Heart left ventricle (tissue), 16 donors: ENCODE data around the gene JPH3. TPM values are rescaled to one million over a fixed set of nuclear protein-coding genes. Genes with fewer than 3 reads are reported as not detected.

ENCODE experiments used
- ATAC-seq, 4 donors: fragments of 200-7000 bp; cut with Tn5 transposase; one replicate each; pipeline ENCODE4 v1.9.1; 2020 to 2022; ENCODE audit warnings: moderate library complexity in 4 of 4, mild to moderate bottlenecking in 3 of 4, moderate number of reproducible peaks in 1 of 4
- DNase-seq, 5 donors: peaks; one replicate each; pipeline ENCODE4 v3.0.0-alpha.2; 2020
- H3K27ac ChIP-seq, 12 donors: fragments of 200-600 bp; sonication (generic) in 4 of 12; one replicate each; pipeline versions ENCODE4 v1.5.0 to v1.8.0; 2016 to 2022; ENCODE audit warnings: mild to moderate bottlenecking in 2 of 12
- H3K27me3 ChIP-seq, 9 donors: fragments of 200-600 bp; sonication (generic) in 2 of 9; one replicate each; pipeline versions ENCODE4 v1.5.1 to v1.8.0; 2016 to 2022; ENCODE audit warnings: mild to moderate bottlenecking in 3 of 9
- H3K36me3 ChIP-seq, 9 donors: fragments of 200-600 bp; sonication (generic) in 2 of 9; one replicate each; pipeline versions ENCODE4 v1.5.0 to v1.8.0; 2018 to 2022; ENCODE audit warnings: mild to moderate bottlenecking in 2 of 9
- H3K4me1 ChIP-seq, 12 donors: fragments of 200-600 bp; sonication (generic) in 4 of 12; one replicate each; pipeline versions ENCODE4 v1.5.0 to v1.8.0; 2016 to 2022; ENCODE audit warnings: mild to moderate bottlenecking in 3 of 12
- H3K4me3 ChIP-seq, 12 donors: fragments of 200-600 bp; sonication (generic) in 4 of 12; one replicate each; pipeline versions ENCODE4 v1.5.0 to v1.8.0; 2017 to 2022; ENCODE audit warnings: mild to moderate bottlenecking in 9 of 12, moderate library complexity in 4 of 12
- H3K9me3 ChIP-seq, 12 donors: fragments of 200-600 bp; sonication (generic) in 4 of 12; one replicate each; pipeline versions ENCODE4 v1.5.0 to v1.8.0; 2016 to 2022; ENCODE audit warnings: mild to moderate bottlenecking in 1 of 12
- POLR2A ChIP-seq, 2 donors: fragments of 450-650 bp; IDR thresholded peaks; one replicate each; pipeline ENCODE4 v1.6.1; 2017; ENCODE audit warnings: antibody characterized with exemption in 2 of 2, mild to moderate bottlenecking in 2 of 2, moderate library complexity in 2 of 2
- WGBS, 4 donors: extraction: QIAGEN DNeasy Blood & Tissue Kit in 2 of 4; methylation state at CpG; one replicate each; pipeline versions ENCODE4 v1.1.5 to v1.1.7; 2013 to 2018; 5-methylcytosine and 5-hydroxymethylcytosine counted together
- intact Hi-C, 10 donors: fragments of 100-400 bp; cut with DNase I; formaldehyde crosslinking; loops; one replicate each; pipeline versions ENCODE4 v1.11.1 to v1.14.2; 2022
- polyA plus RNA-seq, 2 donors: library from polyadenylated mRNA; stranded (reverse); fragments of 200-250 nt; gene quantifications; one replicate each; pipeline ENCODE4 v1.2.3, GENCODE V29; 2013
- total RNA-seq, 9 donors: library from RNA; depleted of rRNA in 2 of 9; stranded (reverse); fragments of >200 nt in 2 of 9; fragmentation: NEBNext Ultra II Directional in 3 of 9; extraction: Animal tissue kit (Norgen Biotek cat#: 25700) in 3 of 9; gene quantifications; one replicate each; pipeline versions ENCODE4 v1.1.0 to v1.2.4, GENCODE V29; 2016 to 2023
- TF ChIP-seq, protein P1 (sequence below), 12 donors: fragments of 200-600 bp; sonication (generic) in 4 of 12; IDR thresholded peaks; one replicate each; pipeline versions ENCODE4 v1.5.0 to v1.8.0; 2018 to 2022; ENCODE audit warnings: antibody characterized with exemption in 12 of 12, mild to moderate bottlenecking in 5 of 12
- donor health status: ischemic (EF 13 %, LVEDD 7.1; RV severe dilation, severe dysfunction).
- donor health status: healthy with polysubstance abuse.
- donor health status: DM: no; HTN: yes; CAD: no.
- donor health status: DM: no; HTN: no; CAD: no.
- donor health status: ischemic (EF 25% LVEDD 6.9; RV normal size, moderate dysfunction).
- donor health status: ischemic (EF 25% LVEDD 5.7; RV mildly dilated, moderate dysfunction).
- donor health status: healthy.
- donor health status: DM: yes; HTN: yes; CAD: no.
- donor health status: ischemic (EF 35%, LVEDD 5.7; RV mildly dilated, moderate dysfunction).
- donor health status: nonischemic (EF 11% LVEDD 7.7; RV severe dilation, severe dysfunction).
- donor health status: DM: yes; HTN: yes; CAD: no.
- donor health status: PGD.
- donor health status: ischemic (EF 29% LVEDD 5.4; RV normal size, mild dysfunction).
- donor health status: nonischemic (EF 23%, LVEDD 6.1; RV moderate dilation, normal function).

JPH3 gene
- total and polyA plus RNA-seq, 11 donors = 0.03 to 0.58 (median 0.21) TPM; not detected in 7

- no peak overlapping the region for H3K4me3 ChIP-seq
- no peak for DNase-seq
- TF ChIP-seq POLR2A (IDR thresholded peaks at IDR 0.05) = no peak
- TF ChIP-seq, protein P1, sequence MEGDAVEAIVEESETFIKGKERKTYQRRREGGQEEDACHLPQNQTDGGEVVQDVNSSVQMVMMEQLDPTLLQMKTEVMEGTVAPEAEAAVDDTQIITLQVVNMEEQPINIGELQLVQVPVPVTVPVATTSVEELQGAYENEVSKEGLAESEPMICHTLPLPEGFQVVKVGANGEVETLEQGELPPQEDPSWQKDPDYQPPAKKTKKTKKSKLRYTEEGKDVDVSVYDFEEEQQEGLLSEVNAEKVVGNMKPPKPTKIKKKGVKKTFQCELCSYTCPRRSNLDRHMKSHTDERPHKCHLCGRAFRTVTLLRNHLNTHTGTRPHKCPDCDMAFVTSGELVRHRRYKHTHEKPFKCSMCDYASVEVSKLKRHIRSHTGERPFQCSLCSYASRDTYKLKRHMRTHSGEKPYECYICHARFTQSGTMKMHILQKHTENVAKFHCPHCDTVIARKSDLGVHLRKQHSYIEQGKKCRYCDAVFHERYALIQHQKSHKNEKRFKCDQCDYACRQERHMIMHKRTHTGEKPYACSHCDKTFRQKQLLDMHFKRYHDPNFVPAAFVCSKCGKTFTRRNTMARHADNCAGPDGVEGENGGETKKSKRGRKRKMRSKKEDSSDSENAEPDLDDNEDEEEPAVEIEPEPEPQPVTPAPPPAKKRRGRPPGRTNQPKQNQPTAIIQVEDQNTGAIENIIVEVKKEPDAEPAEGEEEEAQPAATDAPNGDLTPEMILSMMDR (IDR thresholded peaks at IDR 0.05) = no peak
- H3K4me1 ChIP-seq = peaks cover 0 to 11% (median 0%) of the 10 kb centered on the region in 12 donors
- H3K36me3 ChIP-seq = no peaks in the 10 kb centered on the region
- 85 to 94% (median 91%) methylated on average over 14 to 46 of the region's 46 CpGs for WGBS, 4 donors
- intact Hi-C loops = no loop called here
- H3K9me3 ChIP-seq = no peaks in the 10 kb centered on the region
- H3K27ac ChIP-seq = no peak overlapping the region
- no peak for ATAC-seq
- peaks cover 0 to 41% (median 5%) of the 10 kb centered on the region in 9 donors for H3K27me3 ChIP-seq
Observed at GRCh38 chr16:87689956-87690465, 87.7 kb downstream of the JPH3 start.

DNA sequence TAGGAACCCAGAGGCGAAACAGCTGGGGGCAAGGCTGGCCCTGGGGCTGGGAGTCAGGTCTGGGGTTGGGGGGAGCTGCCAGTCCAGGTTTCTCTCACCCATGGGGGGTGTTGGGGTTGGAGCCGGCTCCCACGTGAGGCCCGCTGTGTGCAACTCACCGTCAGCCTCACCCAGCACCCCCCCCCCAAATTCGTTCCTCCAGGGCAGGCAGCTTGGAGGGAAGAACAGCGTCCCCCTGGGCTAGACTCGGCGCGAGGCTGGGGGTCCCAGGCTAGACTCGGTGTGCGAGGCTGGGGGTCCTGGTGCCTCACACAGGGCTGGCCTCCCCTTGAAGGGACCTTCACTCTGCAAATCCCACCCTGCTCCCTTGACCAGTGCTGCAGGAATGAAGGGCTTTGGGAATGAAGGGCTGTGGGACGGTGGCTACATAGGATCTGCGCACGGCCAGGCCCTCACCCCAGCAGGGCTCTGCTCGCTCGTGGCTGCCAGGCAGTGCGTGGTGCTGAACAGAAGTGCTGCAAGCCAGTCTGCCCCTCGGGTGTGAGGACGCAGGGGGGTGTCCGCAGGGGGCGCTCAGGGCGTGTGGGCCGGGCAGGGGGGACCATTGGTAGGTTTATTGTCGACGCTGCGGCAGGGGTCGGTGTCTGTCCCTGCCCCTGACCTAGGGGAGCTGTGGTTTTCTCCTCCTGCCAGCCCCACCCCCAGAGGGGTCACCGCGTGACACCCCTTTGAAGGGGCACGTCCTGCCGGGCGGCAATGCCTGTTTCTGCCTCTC is 88.8 kb downstream of the JPH3 start:
- H3K4me1 ChIP-seq = peaks cover 0 to 11% (median 0%) of the 10 kb centered on the region in 12 donors

DNA sequence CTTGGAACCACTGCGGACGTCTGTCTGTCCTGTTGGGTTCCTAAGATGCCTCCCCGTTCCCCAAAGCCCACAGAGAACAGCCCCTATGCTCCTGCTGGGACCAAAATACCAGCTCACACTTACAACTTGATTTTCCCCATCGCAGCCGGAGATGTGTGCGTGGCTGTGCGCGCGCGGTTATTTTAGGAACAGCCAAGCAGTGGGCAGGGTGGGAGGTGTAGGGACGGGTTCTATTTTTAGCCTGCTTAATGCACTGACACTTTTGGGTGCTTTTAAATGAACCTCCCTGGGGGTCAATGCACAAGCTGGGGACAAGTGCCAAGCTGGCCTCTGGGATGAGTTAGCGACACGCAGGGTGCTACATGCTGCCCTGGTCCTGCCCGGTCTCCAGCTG is 89.4 kb downstream of the JPH3 start:
- Histone ChIP-seq H3K27me3 (peaks cover 0 to 35% (median 0%) of the 10 kb centered on the region in 9 donors), H3K27ac (no peak overlapping the region), H3K4me1 (peaks cover 0 to 11% (median 0%) of the 10 kb centered on the region in 12 donors), H3K36me3 (peaks cover 0 to 10% (median 0%) of the 10 kb centered on the region in 9 donors), H3K9me3 (no peaks in the 10 kb centered on the region), H3K4me3 (no peak overlapping the region)
- intact Hi-C loops = no loop called here
- DNase-seq = no peak
- 31 to 45% (median 37%) methylated on average over 14 of the region's 14 CpGs for WGBS, 4 donors
- TF ChIP-seq, protein P1 (IDR thresholded peaks at IDR 0.05) = no peak
- TF ChIP-seq POLR2A (IDR thresholded peaks at IDR 0.05) = no peak
- peak in 3 of 4 donors; percentile 2 to 40 (median 8) for ATAC-seq

More for the DNA sequence above, 88.8 kb downstream of the JPH3 start:
- Histone ChIP-seq H3K36me3 (peaks cover 0 to 8% (median 0%) of the 10 kb centered on the region in 9 donors), H3K4me3 (no peak overlapping the region), H3K27me3 (peaks cover 0 to 35% (median 0%) of the 10 kb centered on the region in 9 donors), H3K9me3 (no peaks in the 10 kb centered on the region), H3K27ac (no peak overlapping the region)
- WGBS, 4 donors = 49 to 60% (median 57%) methylated on average over 13 to 33 of the region's 33 CpGs
- TF ChIP-seq, protein P1 (IDR thresholded peaks at IDR 0.05) = no peak
- no peak for TF ChIP-seq POLR2A (IDR thresholded peaks at IDR 0.05)
- intact Hi-C loops = no loop called here
- DNase-seq (no peak), ATAC-seq (no peak)

- Histone ChIP-seq H3K4me3 (no peak overlapping the region), H3K27me3 (peaks cover 0 to 33% (median 0%) of the 10 kb centered on the region in 9 donors), H3K9me3 (no peaks in the 10 kb centered on the region), H3K4me1 (peaks cover 0 to 11% (median 0%) of the 10 kb centered on the region in 12 donors), H3K36me3 (peaks cover 0 to 10% (median 0%) of the 10 kb centered on the region in 9 donors), H3K27ac (no peak overlapping the region)
- intact Hi-C loops = no loop called here
- DNase-seq (no peak), ATAC-seq (no peak)
- TF ChIP-seq, protein P1 (IDR thresholded peaks at IDR 0.05) = no peak
- no peak for TF ChIP-seq POLR2A (IDR thresholded peaks at IDR 0.05)
- WGBS, 4 donors = 60 to 83% (median 74%) methylated on average over 1 to 7 of the region's 7 CpGs
Observed at GRCh38 chr16:87692176-87692575, 89.9 kb downstream of the JPH3 start.
